ENCODE data around the gene NCK2. TPM values are rescaled to one million over a fixed set of nuclear protein-coding genes. Genes with fewer than 3 reads are reported as not detected.

The NCK2 gene
- total and polyA plus RNA-seq, 2 of the 13 experiments (the other 11 are each of a cell fraction or from before 2014, with no cell fraction given), result 14.8 to 23.5 TPM

DNA sequence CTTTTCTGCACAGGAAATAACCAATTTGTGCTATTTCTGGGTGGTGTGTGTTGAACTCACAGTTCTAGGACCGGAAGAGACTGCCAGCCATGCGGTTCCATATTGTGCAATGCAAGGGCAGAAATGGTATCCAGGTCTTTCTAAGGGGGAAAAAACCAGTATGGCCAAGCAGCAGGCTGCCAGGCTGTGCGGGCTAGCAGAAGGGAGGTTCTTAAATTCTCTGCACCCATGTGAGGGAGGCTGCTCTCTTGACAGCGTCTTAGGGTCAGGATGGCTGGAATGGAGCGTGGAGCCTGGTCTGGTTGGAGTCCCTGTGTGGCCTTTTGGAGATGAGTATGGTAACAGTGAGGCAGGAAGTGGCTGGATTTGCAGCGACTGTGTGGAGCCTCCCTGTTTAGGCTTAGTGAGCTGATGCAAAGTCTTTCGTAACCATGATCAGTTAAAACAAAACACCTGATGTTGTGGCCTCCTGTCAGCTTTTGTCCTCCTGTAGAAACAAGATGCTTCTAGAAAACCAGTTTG is 52.6 kb downstream of the NCK2 start (continued):
- TF ChIP-seq NAIF1 (CRISPR knock-in tag; IDR thresholded peaks at IDR 0.05; ENCODE audit: borderline replicate concordance) (no peak), ZBTB7A (CRISPR knock-in tag; IDR thresholded peaks at IDR 0.05) (no peak), ZNF468 (CRISPR knock-in tag; IDR thresholded peaks at IDR 0.05) (no peak), ZNF749 (CRISPR knock-in tag; IDR thresholded peaks at IDR 0.05; ENCODE audit: borderline replicate concordance) (no peak), ZMYM2 (CRISPR knock-in tag; IDR thresholded peaks at IDR 0.05) (0 out of 2 replicates have a peak, but pooled peaks have one; percentile 18), ZBTB21 (CRISPR knock-in tag; IDR thresholded peaks at IDR 0.05) (no peak), ZNF326 (CRISPR knock-in tag; IDR thresholded peaks at IDR 0.05; ENCODE audit: borderline replicate concordance) (no peak)
- TF ChIP-seq, protein P1, sequence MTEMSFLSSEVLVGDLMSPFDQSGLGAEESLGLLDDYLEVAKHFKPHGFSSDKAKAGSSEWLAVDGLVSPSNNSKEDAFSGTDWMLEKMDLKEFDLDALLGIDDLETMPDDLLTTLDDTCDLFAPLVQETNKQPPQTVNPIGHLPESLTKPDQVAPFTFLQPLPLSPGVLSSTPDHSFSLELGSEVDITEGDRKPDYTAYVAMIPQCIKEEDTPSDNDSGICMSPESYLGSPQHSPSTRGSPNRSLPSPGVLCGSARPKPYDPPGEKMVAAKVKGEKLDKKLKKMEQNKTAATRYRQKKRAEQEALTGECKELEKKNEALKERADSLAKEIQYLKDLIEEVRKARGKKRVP (CRISPR knock-in tag; IDR thresholded peaks at IDR 0.05), result peak in 1 of 2 experiments; percentile 76; a peak in 2 of 4 replicates
- TF ChIP-seq, protein P2, sequence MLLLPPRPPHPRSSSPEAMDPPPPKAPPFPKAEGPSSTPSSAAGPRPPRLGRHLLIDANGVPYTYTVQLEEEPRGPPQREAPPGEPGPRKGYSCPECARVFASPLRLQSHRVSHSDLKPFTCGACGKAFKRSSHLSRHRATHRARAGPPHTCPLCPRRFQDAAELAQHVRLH (CRISPR knock-in tag; IDR thresholded peaks at IDR 0.05; ENCODE audit: borderline replicate concordance, low read depth), result no peak

DNA sequence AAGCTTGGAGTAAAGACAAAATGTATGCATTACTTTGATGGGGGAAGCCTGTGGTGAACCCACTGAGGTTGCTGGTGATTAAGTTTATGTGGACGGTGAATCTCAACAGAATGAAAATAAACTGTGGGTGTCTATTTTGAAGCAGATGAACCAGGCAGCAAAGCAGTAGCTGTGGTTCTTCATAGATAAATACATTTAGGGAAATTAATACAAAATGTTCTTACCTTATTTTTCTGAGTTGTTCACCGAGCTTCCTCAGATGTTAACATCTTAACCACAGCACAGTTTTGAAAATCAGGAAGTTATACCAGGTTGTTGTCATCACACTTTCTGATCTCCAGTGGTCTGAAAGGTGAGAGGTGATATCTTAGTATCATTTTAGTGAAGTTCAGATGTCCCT is 53.9 kb downstream of the NCK2 start:
- FAIRE-seq (no peak), DNase-seq (ENCODE audit: low spot score) (no peak), ATAC-seq (no peak)
- Histone ChIP-seq H3K27me3 (ENCODE audit: control insufficient read depth in 1 of 2, insufficient read depth in 2 of 2, low read length in 2 of 2) (no peaks in the 10 kb centered on the region), H2AFZ (ENCODE audit: low read length) (no peak overlapping the region), H3K9ac (ENCODE audit: insufficient read depth, low read depth, low read length) (no peak overlapping the region), H3K27ac (ENCODE audit: extremely low read length, insufficient read depth, low read length) (no peak overlapping the region), H3K4me2 (ENCODE audit: low read depth, low read length) (no peak overlapping the region), H3K4me3 (replicated peaks in 1 of 3; ENCODE audit: insufficient read depth in 1 of 3, low read depth in 2 of 3, low read length in 3 of 3) (no peak overlapping the region), H3K4me1 (ENCODE audit: insufficient read depth, low read length) (peaks cover 58% of the 10 kb centered on the region), H3K36me3 (replicated peaks in 1 of 2; ENCODE audit: control insufficient read depth in 1 of 2, insufficient read depth in 2 of 2, low read length in 2 of 2) (no peaks in the 10 kb centered on the region), H3K9me3 (ENCODE audit: low read length) (no peaks in the 10 kb centered on the region), H4K20me1 (ENCODE audit: insufficient read depth, low read length) (no peaks in the 10 kb centered on the region), H3K79me2 (ENCODE audit: insufficient read depth, low read length) (peaks cover 12% of the 10 kb centered on the region)
- intact Hi-C loops (cut with micrococcal nuclease; ENCODE audit: unreplicated experiment) (no loop called here), in situ Hi-C loops (cut with HindIII; ENCODE audit: extremely low pct_ligation_motif_present, low pct_unique_long_range_greater_than_20kb) (no loop called here)
- BruUV-seq (replicated peaks), result no TSS peak
- WGBS (ENCODE audit: low lambda C conversion rate), result 98% methylated on average over 2 of the region's 2 CpGs
- ChIA-PET CTCF (ENCODE audit: low intra/inter-chr PET ratio, low total read pairs) (no interaction called here), POLR2A (no interaction called here)
- TF ChIP-seq ARHGAP35 (CRISPR knock-in tag; IDR thresholded peaks at IDR 0.05; ENCODE audit: borderline replicate concordance) (no peak), SMAD1 (CRISPR knock-in tag; IDR thresholded peaks at IDR 0.05; ENCODE audit: borderline replicate concordance, low read depth) (no peak), ZNF260 (CRISPR knock-in tag; IDR thresholded peaks at IDR 0.05; ENCODE audit: borderline replicate concordance, low read depth) (no peak), TEAD3 (CRISPR knock-in tag; optimal IDR thresholded peaks at IDR 0.05; ENCODE audit: borderline replicate concordance) (no peak), SNRNP70 (IDR thresholded peaks at IDR 0.05; ENCODE audit: low read depth, low read length) (no peak), ASH2L (IDR thresholded peaks at IDR 0.05; ENCODE audit: insufficient read length, low read depth, low read length) (no peak), XBP1 (CRISPR knock-in tag; IDR thresholded peaks at IDR 0.05) (no peak), ZNF761 (CRISPR knock-in tag; conservative IDR thresholded peaks at IDR 0.05) (no peak), CHCHD3 (CRISPR knock-in tag; IDR thresholded peaks at IDR 0.05) (no peak)
- TF ChIP-seq, protein P3, sequence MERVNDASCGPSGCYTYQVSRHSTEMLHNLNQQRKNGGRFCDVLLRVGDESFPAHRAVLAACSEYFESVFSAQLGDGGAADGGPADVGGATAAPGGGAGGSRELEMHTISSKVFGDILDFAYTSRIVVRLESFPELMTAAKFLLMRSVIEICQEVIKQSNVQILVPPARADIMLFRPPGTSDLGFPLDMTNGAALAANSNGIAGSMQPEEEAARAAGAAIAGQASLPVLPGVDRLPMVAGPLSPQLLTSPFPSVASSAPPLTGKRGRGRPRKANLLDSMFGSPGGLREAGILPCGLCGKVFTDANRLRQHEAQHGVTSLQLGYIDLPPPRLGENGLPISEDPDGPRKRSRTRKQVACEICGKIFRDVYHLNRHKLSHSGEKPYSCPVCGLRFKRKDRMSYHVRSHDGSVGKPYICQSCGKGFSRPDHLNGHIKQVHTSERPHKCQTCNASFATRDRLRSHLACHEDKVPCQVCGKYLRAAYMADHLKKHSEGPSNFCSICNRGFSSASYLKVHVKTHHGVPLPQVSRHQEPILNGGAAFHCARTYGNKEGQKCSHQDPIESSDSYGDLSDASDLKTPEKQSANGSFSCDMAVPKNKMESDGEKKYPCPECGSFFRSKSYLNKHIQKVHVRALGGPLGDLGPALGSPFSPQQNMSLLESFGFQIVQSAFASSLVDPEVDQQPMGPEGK (CRISPR knock-in tag; IDR thresholded peaks at IDR 0.05), result no peak
- TF ChIP-seq, protein P4, sequence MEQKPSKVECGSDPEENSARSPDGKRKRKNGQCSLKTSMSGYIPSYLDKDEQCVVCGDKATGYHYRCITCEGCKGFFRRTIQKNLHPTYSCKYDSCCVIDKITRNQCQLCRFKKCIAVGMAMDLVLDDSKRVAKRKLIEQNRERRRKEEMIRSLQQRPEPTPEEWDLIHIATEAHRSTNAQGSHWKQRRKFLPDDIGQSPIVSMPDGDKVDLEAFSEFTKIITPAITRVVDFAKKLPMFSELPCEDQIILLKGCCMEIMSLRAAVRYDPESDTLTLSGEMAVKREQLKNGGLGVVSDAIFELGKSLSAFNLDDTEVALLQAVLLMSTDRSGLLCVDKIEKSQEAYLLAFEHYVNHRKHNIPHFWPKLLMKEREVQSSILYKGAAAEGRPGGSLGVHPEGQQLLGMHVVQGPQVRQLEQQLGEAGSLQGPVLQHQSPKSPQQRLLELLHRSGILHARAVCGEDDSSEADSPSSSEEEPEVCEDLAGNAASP (CRISPR knock-in tag; IDR thresholded peaks at IDR 0.05; ENCODE audit: borderline replicate concordance), result no peak

Measured in HepG2 (cell line).